OCI-LY1 (cell line): Measurements from ENCODE around the gene RAI2.

Experiments used
- EZH2 ChIP-seq: fragments of 200-600 bp; sonication (generic), shearing (Covaris generic); IDR thresholded peaks from 2 replicates; pipeline ENCODE4 v1.8.0; 2017; ENCODE audit warnings: borderline replicate concordance, mixed run types, mild to moderate bottlenecking, antibody characterized with exemption, low read length, moderate library complexity, mixed read lengths
- TF ChIP-seq, protein P1 (sequence below): fragments of 200-600 bp; sonication (generic), shearing (Covaris generic); IDR thresholded peaks from 2 replicates; pipeline ENCODE4 v1.5.1; 2017; ENCODE audit warnings: mild to moderate bottlenecking, antibody characterized with exemption, low read length, moderate library complexity, mixed read lengths

- TF ChIP-seq EZH2 = no peak
- TF ChIP-seq, protein P1, sequence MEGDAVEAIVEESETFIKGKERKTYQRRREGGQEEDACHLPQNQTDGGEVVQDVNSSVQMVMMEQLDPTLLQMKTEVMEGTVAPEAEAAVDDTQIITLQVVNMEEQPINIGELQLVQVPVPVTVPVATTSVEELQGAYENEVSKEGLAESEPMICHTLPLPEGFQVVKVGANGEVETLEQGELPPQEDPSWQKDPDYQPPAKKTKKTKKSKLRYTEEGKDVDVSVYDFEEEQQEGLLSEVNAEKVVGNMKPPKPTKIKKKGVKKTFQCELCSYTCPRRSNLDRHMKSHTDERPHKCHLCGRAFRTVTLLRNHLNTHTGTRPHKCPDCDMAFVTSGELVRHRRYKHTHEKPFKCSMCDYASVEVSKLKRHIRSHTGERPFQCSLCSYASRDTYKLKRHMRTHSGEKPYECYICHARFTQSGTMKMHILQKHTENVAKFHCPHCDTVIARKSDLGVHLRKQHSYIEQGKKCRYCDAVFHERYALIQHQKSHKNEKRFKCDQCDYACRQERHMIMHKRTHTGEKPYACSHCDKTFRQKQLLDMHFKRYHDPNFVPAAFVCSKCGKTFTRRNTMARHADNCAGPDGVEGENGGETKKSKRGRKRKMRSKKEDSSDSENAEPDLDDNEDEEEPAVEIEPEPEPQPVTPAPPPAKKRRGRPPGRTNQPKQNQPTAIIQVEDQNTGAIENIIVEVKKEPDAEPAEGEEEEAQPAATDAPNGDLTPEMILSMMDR = no peak
These were observed 58.3 kb downstream of the RAI2 start for GRCh38 chrX:17802756-17803155.
